Measurements from ENCODE around the gene SLC35C1.

The SLC35C1 gene

DNA sequence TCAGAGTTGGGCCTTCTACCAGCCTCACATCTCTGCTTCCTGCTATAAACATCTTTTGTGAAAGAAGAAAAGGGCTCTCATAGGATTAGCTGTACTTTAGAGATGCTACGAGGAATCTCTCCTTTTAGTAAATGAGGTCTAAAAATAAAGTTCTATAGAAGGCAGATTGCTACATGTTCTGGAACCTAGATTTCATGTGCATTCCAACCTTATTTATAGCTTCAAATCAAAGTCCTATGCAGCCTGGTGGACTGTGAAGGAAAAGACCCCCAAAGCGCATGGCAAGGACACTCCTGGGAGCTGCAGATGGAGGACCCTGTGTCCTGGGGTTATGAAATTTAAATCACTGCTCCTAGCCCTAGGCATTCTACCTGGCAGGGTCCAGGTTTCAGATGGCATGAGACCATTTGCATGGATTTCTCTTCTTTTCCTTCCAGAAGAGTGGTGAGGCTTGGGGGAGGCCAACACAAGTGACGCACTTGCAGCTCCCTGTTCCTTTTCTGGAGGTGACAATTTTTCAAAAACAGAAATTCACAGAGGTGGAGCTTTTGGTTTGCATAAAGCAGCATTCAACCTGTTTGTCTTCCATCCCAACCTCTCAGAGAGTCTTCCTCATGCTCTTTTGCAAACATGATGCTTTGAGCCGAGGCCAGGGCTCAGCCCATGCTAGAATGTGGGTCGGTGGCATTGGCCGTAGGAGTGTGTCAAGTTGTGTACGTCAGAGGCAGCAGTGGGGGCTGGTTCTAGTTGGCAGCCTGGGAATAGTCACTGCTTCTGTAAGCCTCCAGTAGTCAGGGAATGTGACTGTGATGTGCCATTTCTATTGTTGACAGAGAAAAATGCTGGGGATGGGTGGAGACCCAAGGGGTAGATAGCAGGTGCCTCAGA is 48.6 kb downstream of the SLC35C1 start:
- peak in 39 of 42 donors; percentile 32 to 87 (median 63) for DNase-seq
- intact Hi-C loops (cut with DNase I), result no loop called here

DNA sequence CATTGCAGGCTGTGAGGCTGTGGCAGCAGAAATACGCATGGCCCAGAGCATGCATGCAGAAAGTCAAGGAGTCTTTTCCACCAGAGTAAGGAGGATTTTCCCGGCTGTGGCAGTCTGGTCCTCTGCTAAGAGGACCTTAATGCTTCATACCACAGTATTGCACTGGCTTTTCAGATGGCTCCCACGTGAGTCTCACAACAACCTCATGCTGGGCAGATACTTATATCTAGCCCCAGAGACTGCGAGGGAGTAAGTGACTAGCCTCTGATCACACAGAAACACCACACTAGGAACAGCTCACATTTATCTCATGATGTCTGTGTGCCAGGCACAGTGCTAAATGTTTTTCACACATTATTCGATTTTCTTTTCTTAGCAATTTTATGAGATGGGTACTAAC is 50.4 kb downstream of the SLC35C1 start:
- no peak for DNase-seq
- intact Hi-C loops (cut with DNase I), result no loop called here

DNA sequence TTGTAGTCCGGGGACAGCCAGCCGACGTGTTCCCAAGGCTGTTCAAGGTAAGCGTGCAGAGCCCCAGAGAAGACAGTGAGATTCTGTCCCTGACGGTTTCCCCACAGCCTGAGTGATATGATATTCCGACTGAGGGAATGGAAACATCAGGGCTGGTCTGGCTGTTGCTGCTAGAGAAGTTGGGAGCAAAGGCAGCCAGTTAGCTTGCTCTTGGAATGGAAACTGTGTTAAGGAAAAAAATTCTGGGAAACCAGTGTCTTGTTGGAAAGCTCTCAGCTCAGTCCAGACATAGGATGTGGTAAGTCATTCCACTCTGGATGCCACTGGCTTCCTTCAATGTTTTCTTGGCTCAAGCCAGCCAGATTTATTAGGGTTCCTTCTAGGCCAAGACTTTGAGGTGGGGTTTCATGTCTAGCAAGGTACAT is 51.1 kb downstream of the SLC35C1 start:
- intact Hi-C loops (cut with DNase I), result no loop called here
- DNase-seq, result no peak

DNA sequence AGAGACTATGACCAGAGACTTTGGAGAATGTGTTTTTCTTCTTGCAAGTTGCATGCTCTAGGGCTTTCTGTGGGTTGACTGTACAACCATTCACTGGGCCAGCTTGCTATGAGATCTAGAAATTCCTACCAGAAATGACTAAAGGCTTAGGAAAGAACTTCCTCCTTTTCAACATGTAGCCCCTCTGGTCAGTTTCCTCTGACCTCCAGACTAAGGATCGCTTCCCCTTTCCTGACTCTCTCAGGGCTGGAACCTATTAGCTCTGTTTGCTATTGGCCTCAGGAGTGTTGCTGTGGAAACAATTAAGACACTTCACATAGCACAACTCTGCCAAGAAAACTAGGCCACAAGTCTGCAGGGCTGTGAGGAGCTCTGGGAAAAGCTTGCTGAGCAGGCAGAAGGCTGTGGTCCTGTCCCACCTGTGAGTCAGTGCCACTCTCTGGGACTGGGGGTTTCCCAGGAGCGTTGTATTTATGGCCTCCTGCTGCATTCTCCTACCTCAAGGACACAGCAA is 53.1 kb downstream of the SLC35C1 start:
- intact Hi-C loops (cut with DNase I), result no loop called here
- DNase-seq, result peak in 16 of 42 donors; percentile 25 to 77 (median 48)

DNA sequence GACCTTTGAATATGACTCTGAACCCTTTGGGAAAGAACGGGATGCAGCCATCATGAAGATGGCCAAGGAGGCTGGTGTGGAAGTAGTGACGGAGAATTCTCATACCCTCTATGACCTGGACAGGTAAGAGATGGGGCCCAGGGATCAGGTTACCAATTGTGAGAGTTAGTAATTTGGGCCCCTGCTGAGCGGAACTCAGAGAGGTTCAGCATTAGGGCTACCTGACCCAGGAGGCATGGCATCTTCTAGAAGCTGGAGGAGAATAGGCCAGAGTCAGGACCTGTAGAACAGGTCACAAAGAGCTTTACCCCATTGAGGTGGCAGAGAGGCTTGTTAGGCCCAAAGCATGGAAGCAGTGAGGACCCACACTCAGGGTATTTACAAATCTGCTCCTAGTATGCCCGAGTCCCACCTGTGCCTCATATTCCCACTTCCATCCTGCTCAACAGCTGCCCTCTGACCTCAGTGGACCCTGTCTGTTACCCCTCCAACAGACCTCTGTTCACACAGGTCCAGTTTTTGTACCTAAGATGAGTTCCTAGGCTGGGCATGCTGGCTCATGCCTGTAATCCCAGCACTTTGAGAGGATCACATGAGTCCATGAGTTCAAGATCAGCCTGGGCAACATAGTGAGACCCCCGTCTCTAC is 53.9 kb downstream of the SLC35C1 start:
- intact Hi-C loops (cut with DNase I), result no loop called here
- DNase-seq, result no peak

DNA sequence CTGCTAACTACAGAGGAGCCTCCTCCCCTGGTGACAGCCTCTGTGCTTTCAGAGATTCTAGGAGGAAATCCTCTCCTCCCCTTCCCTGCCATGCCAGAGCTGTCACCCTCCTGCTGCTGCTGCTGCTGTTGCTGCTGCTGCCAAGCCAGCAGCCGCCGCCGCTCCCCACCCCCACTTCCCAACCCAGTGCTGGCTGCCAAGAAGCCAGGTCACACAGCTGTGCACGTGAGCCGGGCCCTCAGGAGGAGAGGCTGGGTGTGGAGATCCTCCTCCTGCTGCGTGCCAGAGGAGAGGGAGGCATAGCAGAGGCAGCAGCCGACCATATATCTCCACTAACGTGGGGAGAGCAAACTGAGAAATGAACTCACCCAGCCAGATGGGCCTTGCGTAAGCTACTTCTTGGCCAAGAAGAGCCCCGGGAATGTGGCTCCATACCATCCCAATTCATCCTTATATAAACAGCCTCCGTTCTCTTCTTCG is 54.8 kb downstream of the SLC35C1 start:
- DNase-seq, result peak; percentile 74 to 97 (median 92)
- intact Hi-C loops (cut with DNase I), result no loop called here

DNA sequence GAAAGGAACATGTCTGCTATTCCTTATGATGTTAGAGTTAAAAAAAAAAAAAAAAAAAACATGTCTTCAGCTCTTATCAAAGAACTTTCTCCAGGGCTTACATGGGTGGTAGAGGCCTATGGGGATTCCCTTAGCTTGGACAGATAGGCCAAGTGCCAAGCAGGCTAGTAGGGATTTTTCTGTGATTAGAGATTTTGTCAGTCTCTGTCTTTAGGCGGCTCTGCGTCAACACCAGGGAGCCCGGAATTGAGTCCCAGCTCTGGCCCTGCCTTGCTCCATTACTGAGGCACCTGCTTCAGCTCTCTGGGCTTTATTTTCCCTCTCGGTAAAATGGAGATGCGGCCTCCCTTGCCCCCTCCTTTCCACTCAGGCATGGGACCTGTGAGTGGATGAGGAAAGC is 55.4 kb downstream of the SLC35C1 start:
- intact Hi-C loops (cut with DNase I), result no loop called here
- no peak for DNase-seq

DNA sequence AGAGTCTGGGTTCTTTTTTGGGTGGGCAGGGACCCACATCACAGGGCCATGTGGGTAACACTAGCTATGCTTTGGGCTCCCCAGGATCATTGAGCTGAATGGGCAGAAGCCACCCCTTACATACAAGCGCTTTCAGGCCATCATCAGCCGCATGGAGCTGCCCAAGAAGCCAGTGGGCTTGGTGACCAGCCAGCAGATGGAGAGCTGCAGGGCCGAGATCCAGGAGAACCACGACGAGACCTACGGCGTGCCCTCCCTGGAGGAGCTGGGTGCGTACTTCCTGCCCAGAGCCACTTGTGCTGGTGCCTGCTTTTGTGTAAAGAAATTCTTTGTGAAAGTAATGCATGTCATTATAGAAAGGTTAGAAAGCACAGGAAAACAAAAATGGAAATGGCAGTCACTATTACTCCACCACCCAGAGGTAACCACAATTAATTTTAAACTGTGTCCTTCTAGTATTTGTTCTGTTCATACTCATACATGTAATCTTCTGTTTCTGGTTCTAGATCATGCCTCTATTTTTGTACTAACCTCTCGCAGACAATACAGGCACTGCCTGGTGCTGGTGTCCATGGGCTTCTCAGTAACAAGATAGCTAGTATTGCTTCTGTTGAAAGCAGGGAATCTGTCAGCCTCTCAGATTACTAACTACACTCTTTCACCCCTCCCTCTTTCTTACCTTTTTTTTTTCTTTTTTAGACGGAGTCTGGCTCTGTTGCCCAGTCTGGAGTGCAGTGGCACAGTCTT is 56.0 kb downstream of the SLC35C1 start:
- intact Hi-C loops (cut with DNase I), result no loop called here
- no peak for DNase-seq

Data from head of caudate nucleus (tissue), 42 donors.